Endodermal cell (in vitro differentiated cells): ENCODE results near the gene HMGN5. TPM values are rescaled to one million over a fixed set of nuclear protein-coding genes. Genes with fewer than 3 reads are reported as not detected.

Source experiments
- DNase-seq: peaks from one replicate; pipeline ENCODE4 v3.0.0-alpha.2; 2017
- H3K27ac ChIP-seq: 2 replicates; pipeline ENCODE4 v1.5.1; 2013; ENCODE audit warnings: mild to moderate bottlenecking, low read depth, low read length, moderate library complexity
- H3K27me3 ChIP-seq: 2 replicates; pipeline ENCODE4 v1.6.1; 2013; ENCODE audit warnings: mild to moderate bottlenecking, low read length, moderate library complexity; ENCODE audit not compliant: insufficient read depth, control insufficient read depth, poor library complexity, severe bottlenecking
- H3K36me3 ChIP-seq: 2 replicates; pipeline ENCODE4 v1.7.0; 2013; ENCODE audit warnings: mild to moderate bottlenecking, low read length, moderate library complexity; ENCODE audit not compliant: control insufficient read depth, insufficient read depth
- H3K4me1 ChIP-seq: one replicate; pipeline ENCODE4 v1.7.0; 2013; ENCODE audit warnings: low read length; ENCODE audit not compliant: control insufficient read depth, insufficient read depth
- H3K4me3 ChIP-seq: 2 replicates; pipeline ENCODE4 v1.5.1; 2013; ENCODE audit warnings: mild to moderate bottlenecking, low read length, moderate library complexity
- H3K9ac ChIP-seq: 2 replicates; pipeline ENCODE4 v1.6.1; 2013; ENCODE audit warnings: mild to moderate bottlenecking, low read length, moderate library complexity; ENCODE audit not compliant: poor library complexity, severe bottlenecking; ENCODE audit errors: extremely low read depth
- H3K9me3 ChIP-seq: 2 replicates; pipeline ENCODE4 v1.6.1; 2013; ENCODE audit warnings: mild to moderate bottlenecking, low read length, moderate library complexity; ENCODE audit not compliant: control insufficient read depth
- H3K27ac Mint-ChIP-seq: 2 replicates; pipeline ENCODE4 v1.8.0; 2020; ENCODE audit warnings: mixed read lengths
- H3K27me3 Mint-ChIP-seq: 2 replicates; pipeline ENCODE4 v1.8.0; 2021; ENCODE audit warnings: mild to moderate bottlenecking, mixed read lengths; ENCODE audit not compliant: insufficient read depth
- H3K36me3 Mint-ChIP-seq: 2 replicates; pipeline ENCODE4 v1.8.0; 2020; ENCODE audit warnings: low read depth, mixed read lengths
- H3K4me1 Mint-ChIP-seq: 2 replicates; pipeline ENCODE4 v1.8.0; 2020; ENCODE audit warnings: mixed read lengths
- H3K4me3 Mint-ChIP-seq: 2 replicates; pipeline ENCODE4 v1.8.0; 2020; ENCODE audit warnings: mild to moderate bottlenecking, moderate library complexity, mixed read lengths
- H3K9me3 Mint-ChIP-seq: 2 replicates; pipeline ENCODE4 v1.8.0; 2020; ENCODE audit warnings: mild to moderate bottlenecking, mixed read lengths
- WGBS, 2 experiments: methylation state at CpG; one replicate each; pipeline versions ENCODE4 v1.1.5 to v1.1.7; 2013; ENCODE audit warnings: missing lambda C conversion rate in 2 of 2, mixed read lengths in 1 of 2; ENCODE audit not compliant: insufficient coverage in 1 of 2, insufficient read length in 1 of 2; 5-methylcytosine and 5-hydroxymethylcytosine counted together
- total RNA-seq, 2 donors: library from RNA; stranded (reverse); fragmentation: NEBNext Ultra II Directional in 1 of 2; extraction: Animal tissue kit (Norgen Biotek cat#: 25700) in 1 of 2; gene quantifications; 2 replicates in 1 of 2; 3 replicates in 1 of 2; pipeline ENCODE4 v1.2.1, GENCODE V29; 2021
- TF ChIP-seq, protein P1 (sequence below): fragments of 200-600 bp; sonication (generic); conservative IDR thresholded peaks from 2 replicates; pipeline ENCODE4 v1.5.0; 2021; ENCODE audit warnings: antibody characterized with exemption, mild to moderate bottlenecking

HMGN5 gene
- total RNA-seq, 2 donors from 2014 or later = 4.1 to 12.9 TPM

DNA sequence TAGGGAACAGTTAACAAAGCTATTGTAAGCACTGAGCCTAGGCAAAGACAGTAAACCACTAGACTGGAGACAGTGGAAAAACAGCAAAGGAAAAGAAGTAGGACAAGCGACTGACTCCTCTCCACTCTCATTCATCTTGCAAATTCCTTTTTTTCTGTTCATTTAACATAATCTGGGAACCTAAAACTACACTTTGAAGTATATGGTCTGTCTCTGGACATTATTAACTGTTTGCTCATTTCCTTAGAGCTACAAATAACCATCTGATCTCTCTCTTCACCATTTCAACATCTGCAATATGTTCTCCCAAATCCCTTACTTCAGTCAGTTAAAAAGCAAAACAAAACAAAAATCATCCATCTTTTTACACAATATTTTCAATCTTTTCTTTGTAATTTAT is 642 bp downstream of the HMGN5 start:
- no CpG with 5 or more reads among the region's 1 CpG for WGBS, 2 experiments
- H3K36me3 ChIP-seq = no peaks in the 10 kb centered on the region
- H3K4me3 ChIP-seq = peak overlapping the region; percentile 95
- TF ChIP-seq, protein P1, sequence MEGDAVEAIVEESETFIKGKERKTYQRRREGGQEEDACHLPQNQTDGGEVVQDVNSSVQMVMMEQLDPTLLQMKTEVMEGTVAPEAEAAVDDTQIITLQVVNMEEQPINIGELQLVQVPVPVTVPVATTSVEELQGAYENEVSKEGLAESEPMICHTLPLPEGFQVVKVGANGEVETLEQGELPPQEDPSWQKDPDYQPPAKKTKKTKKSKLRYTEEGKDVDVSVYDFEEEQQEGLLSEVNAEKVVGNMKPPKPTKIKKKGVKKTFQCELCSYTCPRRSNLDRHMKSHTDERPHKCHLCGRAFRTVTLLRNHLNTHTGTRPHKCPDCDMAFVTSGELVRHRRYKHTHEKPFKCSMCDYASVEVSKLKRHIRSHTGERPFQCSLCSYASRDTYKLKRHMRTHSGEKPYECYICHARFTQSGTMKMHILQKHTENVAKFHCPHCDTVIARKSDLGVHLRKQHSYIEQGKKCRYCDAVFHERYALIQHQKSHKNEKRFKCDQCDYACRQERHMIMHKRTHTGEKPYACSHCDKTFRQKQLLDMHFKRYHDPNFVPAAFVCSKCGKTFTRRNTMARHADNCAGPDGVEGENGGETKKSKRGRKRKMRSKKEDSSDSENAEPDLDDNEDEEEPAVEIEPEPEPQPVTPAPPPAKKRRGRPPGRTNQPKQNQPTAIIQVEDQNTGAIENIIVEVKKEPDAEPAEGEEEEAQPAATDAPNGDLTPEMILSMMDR = no peak
- H3K4me3 Mint-ChIP-seq = peak overlapping the region; percentile 77
- H3K27me3 ChIP-seq = no peaks in the 10 kb centered on the region
- H3K4me1 Mint-ChIP-seq = peaks cover 8% of the 10 kb centered on the region
- peaks cover 61% of the 10 kb centered on the region for H3K9me3 Mint-ChIP-seq
- H3K27ac Mint-ChIP-seq = peak overlapping the region; percentile 95
- H3K27ac ChIP-seq = no peak overlapping the region
- H3K4me1 ChIP-seq = no peaks in the 10 kb centered on the region
- DNase-seq = no peak
- H3K9ac ChIP-seq = peak overlapping the region; percentile 80
- H3K36me3 Mint-ChIP-seq = no peaks in the 10 kb centered on the region
- H3K9me3 ChIP-seq = no peaks in the 10 kb centered on the region
- no peaks in the 10 kb centered on the region for H3K27me3 Mint-ChIP-seq

- no peaks in the 10 kb centered on the region for H3K27me3 Mint-ChIP-seq
- H3K4me3 Mint-ChIP-seq = no peak overlapping the region
- Histone ChIP-seq H3K36me3 (no peaks in the 10 kb centered on the region), H3K4me1 (no peaks in the 10 kb centered on the region), H3K9me3 (no peaks in the 10 kb centered on the region), H3K9ac (no peak overlapping the region), H3K27ac (no peak overlapping the region), H3K4me3 (no peak overlapping the region), H3K27me3 (no peaks in the 10 kb centered on the region)
- DNase-seq = peak; percentile 84
- H3K27ac Mint-ChIP-seq = no peak overlapping the region
- WGBS, 2 experiments = 28 to 40% methylated on average over 2 to 5 of the region's 5 CpGs
- H3K36me3 Mint-ChIP-seq = no peaks in the 10 kb centered on the region
- TF ChIP-seq, protein P1 = peak; percentile 78
- H3K4me1 Mint-ChIP-seq = no peaks in the 10 kb centered on the region
- peaks cover 48% of the 10 kb centered on the region for H3K9me3 Mint-ChIP-seq
Measured at GRCh38 chrX:81195712-81196111, 6.0 kb downstream of the HMGN5 start.

DNA sequence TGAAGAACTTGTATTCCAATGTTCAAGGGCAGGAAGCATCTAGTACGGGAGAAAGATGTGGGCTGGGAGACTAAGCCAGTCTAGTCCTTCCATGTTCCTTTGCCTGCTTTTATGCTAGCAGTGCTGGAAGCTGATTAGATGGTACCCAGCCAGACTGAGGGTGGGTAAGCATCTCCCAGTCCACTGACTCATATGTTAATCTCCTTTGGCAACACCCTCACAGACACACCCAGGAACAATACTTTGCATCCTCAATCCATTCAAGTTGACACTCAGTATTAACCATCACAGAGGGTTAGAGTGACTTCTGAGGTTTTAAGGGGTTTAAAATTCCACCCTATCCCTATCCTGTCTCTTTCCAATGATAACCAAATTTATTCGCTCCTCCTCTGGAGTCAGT is 6.5 kb downstream of the HMGN5 start:
- no peak overlapping the region for H3K4me3 ChIP-seq
- H3K9ac ChIP-seq = no peak overlapping the region
- H3K9me3 ChIP-seq = no peaks in the 10 kb centered on the region
- Mint-ChIP-seq H3K4me1 (no peaks in the 10 kb centered on the region), H3K27me3 (no peaks in the 10 kb centered on the region), H3K9me3 (peaks cover 52% of the 10 kb centered on the region), H3K36me3 (no peaks in the 10 kb centered on the region), H3K4me3 (no peak overlapping the region), H3K27ac (no peak overlapping the region)
- H3K36me3 ChIP-seq = no peaks in the 10 kb centered on the region
- WGBS, 2 experiments = 86% methylated on average over 2 of the region's 2 CpGs; no CpG with 5 or more reads in 1 of the 2 experiments
- H3K27ac ChIP-seq = no peak overlapping the region
- no peaks in the 10 kb centered on the region for H3K27me3 ChIP-seq
- TF ChIP-seq, protein P1 = no peak
- DNase-seq = no peak
- no peaks in the 10 kb centered on the region for H3K4me1 ChIP-seq
